ENCODE results near the gene ANKS6.

ANKS6 gene

DNA sequence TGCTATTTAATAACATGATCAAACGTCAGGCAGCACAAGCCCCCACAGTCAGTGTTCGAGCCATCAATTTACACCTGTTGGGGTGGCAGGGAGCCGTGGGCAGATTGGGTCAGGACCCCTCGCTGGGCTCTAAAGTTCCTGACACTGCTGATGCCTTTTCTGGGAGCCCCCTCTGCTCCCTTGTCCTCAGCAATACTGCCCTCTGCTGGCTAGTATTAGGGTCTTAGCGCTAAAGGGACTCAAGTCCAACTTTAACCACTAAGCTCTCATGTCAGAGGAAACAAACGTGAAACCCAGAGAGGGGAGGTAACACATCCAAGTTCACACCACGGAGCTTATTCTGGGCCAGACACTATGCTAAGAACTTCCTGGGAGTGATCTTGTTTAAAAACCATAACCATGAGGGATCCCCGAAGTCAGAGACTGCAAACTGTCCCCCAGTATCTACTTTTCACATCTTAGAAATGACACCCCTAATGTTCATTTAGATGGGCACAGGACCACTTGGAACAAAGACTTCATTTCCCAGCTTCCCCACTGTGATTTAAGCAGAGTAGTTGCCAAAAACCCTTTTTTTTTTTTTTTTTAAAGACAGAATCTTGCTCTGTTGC lies 20.4 kb downstream of the ANKS6 start:
- Mint-ChIP-seq H3K27ac (peak overlapping the region in 1 of 3 experiments; percentile 9), H3K36me3 (ENCODE audit: low read depth) (peaks cover 41% of the 10 kb centered on the region), H3K9me3 (no peaks in the 10 kb centered on the region), H3K4me3 (no peak overlapping the region), H3K4me1 (peaks cover 8% of the 10 kb centered on the region), H3K27me3 (ENCODE audit: low read depth) (no peaks in the 10 kb centered on the region)
- TF ChIP-seq, protein P1, sequence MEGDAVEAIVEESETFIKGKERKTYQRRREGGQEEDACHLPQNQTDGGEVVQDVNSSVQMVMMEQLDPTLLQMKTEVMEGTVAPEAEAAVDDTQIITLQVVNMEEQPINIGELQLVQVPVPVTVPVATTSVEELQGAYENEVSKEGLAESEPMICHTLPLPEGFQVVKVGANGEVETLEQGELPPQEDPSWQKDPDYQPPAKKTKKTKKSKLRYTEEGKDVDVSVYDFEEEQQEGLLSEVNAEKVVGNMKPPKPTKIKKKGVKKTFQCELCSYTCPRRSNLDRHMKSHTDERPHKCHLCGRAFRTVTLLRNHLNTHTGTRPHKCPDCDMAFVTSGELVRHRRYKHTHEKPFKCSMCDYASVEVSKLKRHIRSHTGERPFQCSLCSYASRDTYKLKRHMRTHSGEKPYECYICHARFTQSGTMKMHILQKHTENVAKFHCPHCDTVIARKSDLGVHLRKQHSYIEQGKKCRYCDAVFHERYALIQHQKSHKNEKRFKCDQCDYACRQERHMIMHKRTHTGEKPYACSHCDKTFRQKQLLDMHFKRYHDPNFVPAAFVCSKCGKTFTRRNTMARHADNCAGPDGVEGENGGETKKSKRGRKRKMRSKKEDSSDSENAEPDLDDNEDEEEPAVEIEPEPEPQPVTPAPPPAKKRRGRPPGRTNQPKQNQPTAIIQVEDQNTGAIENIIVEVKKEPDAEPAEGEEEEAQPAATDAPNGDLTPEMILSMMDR (IDR thresholded peaks at IDR 0.05; ENCODE audit: unreplicated experiment in 3 of 3) = peak; percentile 72 to 80 (median 77)

DNA sequence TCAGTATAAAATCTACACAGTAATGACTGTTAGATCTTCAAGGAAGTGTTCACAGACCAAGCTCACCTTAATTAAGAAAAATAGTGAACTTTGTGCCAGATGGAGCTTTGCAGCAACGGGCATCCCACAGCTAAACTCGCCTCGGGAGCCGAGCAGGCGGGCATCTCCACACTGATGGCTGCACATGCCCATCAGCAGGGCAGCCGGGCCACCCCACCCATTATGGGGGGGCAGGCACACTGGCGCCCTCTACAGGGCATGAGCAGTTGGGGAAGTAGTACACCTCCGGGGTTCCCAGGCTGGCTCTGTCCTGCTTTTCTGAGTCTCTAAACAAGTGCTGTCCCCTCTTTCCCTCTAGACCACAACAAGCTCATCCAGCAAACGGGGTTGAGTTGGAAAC lies 21.6 kb downstream of the ANKS6 start:
- Mint-ChIP-seq H3K36me3 (ENCODE audit: low read depth) (peaks cover 51% of the 10 kb centered on the region), H3K9me3 (no peaks in the 10 kb centered on the region), H3K27me3 (ENCODE audit: low read depth) (no peaks in the 10 kb centered on the region), H3K27ac (no peak overlapping the region), H3K4me1 (peaks cover 8% of the 10 kb centered on the region), H3K4me3 (no peak overlapping the region)
- TF ChIP-seq, protein P1 (IDR thresholded peaks at IDR 0.05; ENCODE audit: unreplicated experiment in 3 of 3) = peak; percentile 25 to 44 (median 36)

DNA sequence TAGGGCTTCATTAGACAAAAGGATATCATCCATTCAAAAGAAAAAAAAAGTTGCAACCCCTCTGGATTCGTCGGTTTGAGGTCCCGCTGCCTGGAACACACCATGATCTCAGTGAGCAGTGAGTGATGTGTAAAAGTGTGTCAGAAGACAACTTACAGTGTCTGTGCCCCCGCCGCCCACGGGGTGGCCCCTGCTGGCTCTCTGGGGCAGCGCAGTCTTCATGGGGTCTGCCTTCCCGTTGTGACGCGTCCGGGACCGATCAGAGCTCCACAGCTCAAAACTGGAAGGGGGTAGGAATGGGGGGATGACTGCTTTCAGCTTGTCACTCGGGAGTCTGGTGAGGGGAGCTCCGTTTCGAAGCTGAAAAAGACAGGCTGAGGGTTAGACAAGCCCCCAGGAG lies 22.6 kb downstream of the ANKS6 start:
- Mint-ChIP-seq H3K27ac (no peak overlapping the region), H3K4me1 (peaks cover 3% of the 10 kb centered on the region), H3K36me3 (ENCODE audit: low read depth) (peaks cover 55% of the 10 kb centered on the region), H3K27me3 (ENCODE audit: low read depth) (no peaks in the 10 kb centered on the region), H3K4me3 (no peak overlapping the region), H3K9me3 (no peaks in the 10 kb centered on the region)
- TF ChIP-seq, protein P1 (IDR thresholded peaks at IDR 0.05; ENCODE audit: unreplicated experiment in 3 of 3) = no peak

DNA sequence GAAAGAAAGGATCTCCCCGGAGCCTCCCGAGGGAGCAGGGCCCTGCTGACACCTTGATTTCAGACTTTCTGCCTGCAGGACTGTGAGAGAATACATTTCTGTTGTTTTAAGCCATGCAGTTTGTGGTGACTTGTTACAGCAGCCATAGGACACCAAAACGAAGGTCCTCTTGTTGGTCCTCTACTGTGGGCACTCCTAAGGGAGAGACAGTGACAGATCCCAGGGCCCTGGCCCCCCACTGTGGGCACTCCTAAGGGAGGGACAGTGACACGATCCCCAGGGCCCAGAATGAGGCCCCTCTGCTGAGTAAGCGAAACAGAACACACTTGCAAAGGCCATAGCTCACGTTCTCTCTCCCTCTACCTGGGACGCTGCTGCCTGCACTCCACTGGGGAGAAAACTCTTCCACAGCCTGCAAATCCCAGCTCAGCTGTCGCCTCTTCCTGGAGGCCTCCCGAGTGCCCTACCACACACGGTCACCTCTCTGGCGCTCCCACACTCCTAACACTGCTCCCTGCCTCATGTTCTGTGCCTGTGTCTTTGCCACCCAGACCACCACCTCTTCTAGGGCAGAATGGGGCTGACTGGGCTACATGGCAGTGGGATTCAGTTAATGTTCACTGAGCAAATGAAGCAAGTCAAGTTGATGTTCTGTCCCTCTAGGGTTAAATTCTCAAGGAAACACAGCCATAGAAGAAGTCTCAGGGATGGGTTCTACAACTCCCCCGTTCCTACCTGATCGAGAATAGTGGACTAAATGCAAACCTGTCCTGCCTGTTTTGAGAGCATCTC lies 23.8 kb downstream of the ANKS6 start:
- Mint-ChIP-seq H3K9me3 (no peaks in the 10 kb centered on the region), H3K4me3 (no peak overlapping the region), H3K36me3 (ENCODE audit: low read depth) (peaks cover 62% of the 10 kb centered on the region), H3K27ac (no peak overlapping the region), H3K27me3 (ENCODE audit: low read depth) (no peaks in the 10 kb centered on the region), H3K4me1 (no peaks in the 10 kb centered on the region)
- TF ChIP-seq, protein P1 (IDR thresholded peaks at IDR 0.05; ENCODE audit: unreplicated experiment in 3 of 3) = no peak

DNA sequence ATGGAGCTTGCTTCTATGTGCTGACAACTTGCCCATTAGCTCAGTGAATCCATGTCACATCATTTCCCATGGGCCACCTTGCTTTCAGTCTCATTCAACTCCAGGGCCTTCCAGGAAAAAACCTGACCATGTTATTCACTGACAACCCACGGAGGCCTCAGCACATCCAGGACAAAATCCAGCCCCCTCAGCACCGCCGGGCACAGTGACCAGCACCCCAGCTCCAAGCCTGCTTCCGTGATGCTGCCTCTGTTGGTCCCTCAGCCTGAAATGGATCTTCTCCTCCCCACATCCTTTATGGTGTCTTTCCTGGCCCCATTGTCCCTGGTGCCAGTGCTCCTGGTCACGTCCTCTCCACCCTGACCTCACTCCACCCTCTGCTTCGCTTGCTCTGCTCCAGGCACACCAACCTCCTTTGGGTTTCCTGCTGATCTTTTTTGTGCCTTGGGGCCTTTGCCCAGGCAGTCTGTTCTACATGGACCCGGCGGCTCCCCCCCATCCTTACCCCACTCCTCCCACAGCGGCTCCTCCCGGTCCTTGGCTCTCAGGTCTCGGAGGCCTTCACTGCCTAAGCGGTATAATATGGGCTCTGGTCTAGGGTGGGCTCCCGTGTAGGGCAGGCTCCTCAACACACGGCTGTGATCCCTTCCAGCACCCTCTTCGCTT lies 25.0 kb downstream of the ANKS6 start:
- no peaks in the 10 kb centered on the region for H3K27me3 Mint-ChIP-seq (ENCODE audit: low read depth)
- no peaks in the 10 kb centered on the region for H3K9me3 Mint-ChIP-seq
- no peak overlapping the region for H3K27ac Mint-ChIP-seq
- H3K4me1 Mint-ChIP-seq = no peaks in the 10 kb centered on the region
- no peak overlapping the region for H3K4me3 Mint-ChIP-seq
- TF ChIP-seq, protein P1 (IDR thresholded peaks at IDR 0.05; ENCODE audit: unreplicated experiment in 3 of 3) = no peak
- peaks cover 67% of the 10 kb centered on the region for H3K36me3 Mint-ChIP-seq (ENCODE audit: low read depth)
